Activated CD8-positive, alpha-beta memory T cell treated with anti-CD3 and anti-CD28 coated beads, Interleukin-2, amount 50 U/mL, for 24 hours (primary cell): ENCODE measurements around the gene FRMD4B.

Source experiments
- DNase-seq: peaks from one replicate; pipeline ENCODE4 v3.0.0-alpha.2; 2020; ENCODE audit errors: extremely low read depth

The FRMD4B gene

DNA sequence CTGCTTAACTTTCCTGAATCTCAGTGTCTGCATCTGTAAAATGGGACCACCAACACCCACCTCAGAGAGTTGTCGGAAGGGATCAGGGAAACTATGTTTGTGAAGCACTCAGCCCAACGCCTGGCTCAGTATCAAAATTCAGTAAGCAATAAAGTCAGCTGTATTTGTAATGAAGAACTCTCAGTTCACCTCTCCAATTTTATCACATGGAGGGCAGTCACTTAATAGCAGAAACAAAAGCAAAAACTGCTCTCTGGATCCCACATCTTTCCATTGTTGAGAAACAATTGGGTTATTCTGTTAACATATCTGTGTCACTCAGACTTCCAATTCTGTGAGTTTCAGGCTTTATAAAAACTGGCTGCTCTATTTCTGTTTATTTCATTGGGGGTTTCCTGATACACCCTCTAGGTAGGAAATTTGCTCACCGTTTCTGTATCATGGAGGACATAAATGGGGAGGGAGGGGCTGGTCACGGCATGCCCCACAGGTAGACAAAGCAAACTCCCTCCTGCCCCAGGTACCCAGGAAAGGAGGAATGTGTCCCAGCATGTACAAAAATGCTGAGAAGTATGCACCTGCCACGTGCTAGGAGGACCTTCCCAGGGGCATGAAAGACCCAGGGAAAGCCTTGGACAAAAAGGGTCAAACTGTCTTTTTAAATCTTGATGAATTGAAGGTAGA is 182.1 kb downstream of the FRMD4B start:
- DNase-seq, result no peak

DNA sequence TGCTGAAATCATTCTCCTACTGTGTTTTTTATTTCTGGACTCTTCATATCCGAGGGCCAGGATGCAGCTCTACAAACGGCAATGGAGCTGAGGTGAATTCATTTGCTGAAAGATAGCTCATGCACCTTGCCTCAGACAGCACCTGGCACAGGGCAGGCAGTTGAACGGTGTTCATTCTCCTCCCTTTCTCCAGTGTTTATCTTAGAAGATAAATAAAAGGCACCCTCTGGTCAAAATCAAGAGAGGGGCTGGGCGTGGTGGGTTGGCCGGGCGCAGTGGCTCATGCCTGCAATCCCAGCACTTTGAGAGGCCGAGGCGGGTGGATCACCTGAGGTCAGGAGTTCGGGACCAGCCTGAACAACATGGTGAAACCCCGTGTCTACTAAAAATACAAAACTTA is 184.2 kb downstream of the FRMD4B start:
- no peak for DNase-seq

DNA sequence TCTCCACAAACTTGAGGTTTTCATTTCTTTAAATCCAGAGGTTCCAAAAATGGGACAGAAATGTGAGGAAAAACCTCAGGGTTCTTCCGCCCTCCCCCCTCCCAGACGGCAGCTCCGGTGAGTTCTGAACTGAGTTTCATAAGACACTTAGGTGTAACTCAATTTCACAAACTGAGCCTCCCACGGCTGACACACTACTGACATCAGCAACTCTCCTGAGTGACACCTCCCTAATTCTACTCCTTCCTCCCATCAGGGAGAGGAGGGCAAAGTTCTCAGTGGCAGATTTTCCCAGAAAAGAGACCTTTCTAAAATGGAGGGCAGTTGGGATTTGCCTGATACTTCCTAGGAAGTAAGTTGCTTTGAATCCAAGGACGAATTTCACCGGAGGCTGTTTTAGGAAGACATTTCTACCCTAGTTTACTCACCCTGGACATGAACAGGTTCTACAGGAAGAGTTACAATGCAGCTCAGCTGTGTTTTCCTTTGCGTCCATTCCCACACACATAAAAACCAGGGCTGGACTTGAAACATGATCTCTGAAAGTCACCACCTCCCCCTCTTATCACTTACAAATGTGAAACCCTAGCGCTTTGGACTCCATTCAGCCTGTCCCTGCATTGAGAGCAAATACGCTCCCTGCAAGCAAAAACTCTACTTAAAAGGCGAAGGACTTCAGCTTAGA is 185.4 kb downstream of the FRMD4B start:
- DNase-seq, result no peak

DNA sequence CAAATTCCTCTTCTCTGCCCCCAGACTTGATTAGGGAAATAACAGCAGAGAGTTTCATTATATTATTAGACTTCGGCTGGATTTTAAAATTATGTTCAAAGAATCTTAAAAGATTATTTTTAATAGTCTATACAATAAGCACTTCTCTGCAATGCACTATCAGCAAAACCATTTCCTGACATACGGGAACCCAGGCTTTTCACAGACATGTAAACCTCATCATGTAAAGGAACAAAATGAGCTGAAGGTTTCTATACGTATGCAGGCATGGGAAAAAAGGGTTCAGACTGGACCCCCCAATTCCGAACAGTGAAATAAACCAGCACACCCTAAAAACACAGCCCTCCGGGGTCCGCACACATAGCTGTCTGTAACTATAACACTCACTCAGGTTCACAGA is 185.9 kb downstream of the FRMD4B start:
- no peak for DNase-seq

DNA sequence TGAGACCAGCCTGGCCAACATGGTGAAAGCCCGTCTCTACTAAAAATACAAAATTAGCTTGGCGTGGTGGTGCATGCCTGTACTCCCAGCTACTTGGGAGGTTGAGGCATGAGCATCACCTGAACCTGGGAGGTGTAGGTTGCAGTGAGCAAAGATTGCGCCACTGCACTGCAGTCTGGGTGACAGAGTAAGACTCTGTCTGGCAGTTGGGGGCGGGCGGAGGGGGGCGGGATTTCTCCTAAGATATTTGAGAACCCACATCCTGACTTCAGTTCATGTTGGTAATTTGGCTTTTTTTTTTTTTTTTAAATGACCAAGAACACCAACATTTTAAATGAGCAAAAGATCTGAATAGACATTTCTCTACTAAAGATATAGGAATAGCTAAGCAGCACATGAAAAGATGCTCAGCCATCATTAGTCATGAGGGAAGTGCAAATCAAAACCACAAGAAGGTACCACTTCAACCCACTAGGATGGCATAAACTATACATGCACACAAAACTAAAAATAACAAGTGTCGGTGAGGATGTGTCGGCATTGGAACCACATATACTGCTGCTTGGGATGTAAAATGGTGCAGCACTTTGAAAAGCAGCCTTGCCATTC is 187.9 kb downstream of the FRMD4B start:
- no peak for DNase-seq

DNA sequence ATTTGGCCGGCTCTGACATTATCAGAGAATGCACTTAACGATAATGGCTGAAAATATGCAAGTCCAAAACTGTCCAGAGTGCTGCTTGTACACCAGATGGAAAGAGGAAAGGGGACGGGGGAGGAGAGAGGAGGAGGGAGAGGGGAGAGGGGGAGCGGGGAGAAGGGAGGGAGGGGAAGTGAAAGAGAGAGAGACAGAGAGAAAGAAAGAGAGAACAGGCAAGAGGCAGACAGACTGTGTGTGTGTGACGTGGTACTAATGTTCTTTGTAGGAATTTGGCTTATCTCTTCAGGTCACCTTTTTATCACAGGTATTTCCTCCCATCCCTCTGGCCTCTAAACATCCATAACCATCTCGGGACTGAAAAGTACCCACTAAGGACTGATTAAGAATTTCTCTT is 188.4 kb downstream of the FRMD4B start:
- DNase-seq, result no peak

DNA sequence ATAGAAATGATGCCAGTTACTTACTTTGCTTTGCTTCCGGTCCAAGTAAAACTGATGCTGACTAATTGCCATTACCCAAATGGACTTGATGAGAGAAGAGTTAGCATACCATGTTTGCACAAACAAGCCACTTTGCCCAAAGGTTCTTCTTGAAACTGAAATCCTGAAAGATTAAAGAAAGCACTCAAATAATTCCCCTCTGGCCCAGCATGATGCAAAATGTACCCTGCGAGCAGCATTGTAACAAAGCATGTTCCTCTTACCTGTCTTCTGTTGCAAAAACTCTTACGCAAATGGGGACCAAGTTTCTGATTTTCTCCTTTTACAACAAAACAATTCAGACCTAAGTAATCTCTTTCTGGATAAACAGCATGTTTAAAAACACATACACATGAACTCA is 189.0 kb downstream of the FRMD4B start:
- DNase-seq, result no peak

DNA sequence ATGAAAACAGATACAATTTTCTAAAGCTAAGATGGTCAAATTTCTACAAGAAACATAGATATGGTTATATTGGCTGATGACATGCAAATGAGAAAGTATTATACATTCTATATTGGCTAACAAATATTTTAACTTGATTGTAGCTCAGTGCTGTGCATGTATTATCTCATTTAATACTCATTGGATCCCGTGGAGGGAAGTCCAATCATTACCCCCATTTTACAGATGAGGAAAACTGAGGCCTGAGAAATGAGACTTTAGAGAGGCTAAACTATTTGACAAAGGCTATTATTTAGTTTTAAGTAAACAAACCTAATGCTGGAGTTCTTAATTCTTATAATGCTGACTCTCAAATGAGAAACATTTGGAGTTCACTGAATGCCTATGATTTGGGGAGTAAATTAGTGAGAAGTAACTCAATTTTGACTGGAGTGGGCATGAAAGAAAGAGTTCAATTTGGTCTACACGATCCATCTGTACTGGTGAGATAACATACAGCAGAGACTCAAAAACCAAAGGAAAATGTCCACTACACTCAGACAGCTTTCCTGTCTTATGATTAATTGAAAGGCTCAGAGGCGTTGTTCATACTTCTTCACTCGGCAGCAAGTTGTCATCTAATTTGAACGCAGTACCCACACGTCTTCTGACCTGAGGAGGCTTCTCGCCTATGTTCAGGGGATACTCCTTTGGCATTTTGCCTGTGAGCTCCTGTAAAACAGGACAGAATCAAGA is 191.3 kb downstream of the FRMD4B start:
- no peak for DNase-seq

DNA sequence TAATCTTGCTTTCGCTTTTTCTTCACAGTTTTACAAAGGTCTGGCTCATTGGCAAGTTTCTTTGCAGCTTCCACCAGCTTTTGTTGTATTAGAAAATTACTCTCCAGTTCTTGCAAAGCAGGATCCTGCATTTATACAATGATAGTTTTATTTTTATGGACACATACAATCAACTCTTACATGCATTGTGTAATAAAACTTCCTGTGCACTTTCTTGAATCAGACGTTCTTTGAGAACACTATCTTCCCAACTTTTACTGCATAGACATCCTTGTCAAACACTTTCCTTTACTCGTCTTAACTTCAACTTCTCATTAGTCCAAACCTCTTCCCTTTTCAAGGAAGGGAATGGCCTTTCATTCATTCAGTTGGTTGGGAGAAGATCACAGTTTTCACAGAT is 192.1 kb downstream of the FRMD4B start:
- no peak for DNase-seq

DNA sequence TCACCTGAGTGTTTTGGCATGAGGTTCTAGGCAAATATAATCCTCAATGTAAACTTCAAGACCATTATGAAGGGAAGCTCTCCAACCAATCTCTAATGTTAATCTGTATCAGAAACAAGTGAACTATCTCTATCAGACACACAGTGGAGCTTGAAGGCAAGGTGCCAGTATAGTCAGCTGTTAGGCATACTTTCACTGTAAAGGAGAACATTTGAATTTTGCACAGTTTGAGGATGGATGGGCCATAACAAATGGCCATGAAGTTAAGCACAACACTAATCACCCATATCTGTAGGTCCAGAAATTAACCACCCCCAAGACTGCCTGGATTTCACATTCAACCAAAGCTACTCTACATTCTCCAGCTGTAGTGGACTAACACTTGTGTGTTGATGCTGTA is 194.4 kb downstream of the FRMD4B start:
- DNase-seq, result no peak

DNA sequence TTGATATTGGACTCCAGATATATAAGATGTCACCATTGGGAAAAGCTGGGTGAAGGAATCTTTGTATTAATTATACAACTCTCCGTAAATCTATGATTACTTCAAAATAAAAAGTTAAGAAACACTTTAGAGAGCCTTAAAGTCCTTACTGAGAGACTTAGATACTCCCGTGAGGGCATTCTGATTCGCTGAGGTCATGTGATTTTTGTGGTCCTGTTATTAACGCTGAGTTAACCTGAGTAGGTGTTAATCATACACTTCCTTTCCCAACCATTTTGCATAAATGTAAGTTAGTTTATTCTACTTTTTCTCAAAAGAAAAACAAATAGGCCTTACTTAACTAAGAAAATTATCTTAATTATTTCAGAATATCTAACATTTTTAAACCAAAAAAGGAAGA is 196.4 kb downstream of the FRMD4B start:
- no peak for DNase-seq

DNA sequence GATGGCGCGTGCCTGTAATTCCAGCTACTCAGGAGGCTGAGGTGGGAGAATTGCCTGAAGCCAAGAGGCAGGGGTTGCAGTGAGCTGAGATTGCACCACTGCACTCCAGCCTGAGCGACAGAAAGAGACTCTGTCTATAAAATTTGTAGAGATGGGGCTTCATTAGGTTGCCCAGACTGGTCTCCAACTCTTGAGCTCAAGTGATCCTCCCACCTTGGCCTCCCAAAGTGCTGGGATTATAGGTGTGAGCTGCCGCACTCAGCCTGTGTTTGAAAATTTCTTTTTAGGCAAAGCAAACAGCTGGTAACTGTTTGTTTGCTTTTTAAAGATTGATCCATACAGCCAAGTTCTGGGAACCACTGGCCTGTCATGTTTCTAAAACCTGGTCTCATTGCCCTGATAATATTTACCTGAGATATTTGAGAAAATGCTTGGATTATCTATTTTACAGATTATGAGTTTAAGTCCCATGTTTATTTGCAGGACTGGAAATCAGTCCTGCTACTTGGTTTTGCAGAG is 199.3 kb downstream of the FRMD4B start:
- no peak for DNase-seq

DNA sequence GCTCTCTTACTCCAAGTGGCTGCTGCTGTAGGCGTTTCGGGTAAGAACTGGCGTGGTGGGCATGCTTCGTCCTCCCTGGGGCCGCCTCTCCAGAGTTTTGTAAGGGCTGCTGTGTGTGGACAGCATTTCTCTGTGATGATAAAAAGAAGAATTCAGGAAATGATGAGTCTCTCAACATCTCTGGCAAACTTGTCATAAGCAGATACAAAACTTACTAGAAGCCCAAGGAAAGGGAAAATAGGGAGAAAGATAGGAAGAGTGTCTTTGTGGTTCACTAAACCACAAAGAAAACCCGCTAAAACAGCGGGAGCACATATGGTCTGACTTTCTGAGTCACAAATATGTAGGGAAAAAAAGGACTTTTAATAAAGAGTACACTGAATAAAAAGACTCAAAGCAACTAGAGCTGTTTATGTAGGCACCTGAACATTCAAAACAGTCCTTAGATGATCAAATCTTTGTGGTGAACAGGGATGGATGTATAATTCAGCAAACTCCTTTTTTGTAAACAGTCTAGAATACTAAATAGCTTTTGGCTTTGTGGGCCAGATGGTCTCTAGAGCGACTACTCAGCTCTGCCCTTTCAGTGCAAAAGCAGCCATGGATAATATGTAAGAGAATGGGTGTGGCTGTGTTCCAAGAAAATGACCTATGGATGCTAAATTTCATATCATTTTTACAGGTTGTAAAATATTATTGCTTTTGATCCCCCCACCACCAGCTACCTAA is 203.1 kb downstream of the FRMD4B start:
- no peak for DNase-seq

DNA sequence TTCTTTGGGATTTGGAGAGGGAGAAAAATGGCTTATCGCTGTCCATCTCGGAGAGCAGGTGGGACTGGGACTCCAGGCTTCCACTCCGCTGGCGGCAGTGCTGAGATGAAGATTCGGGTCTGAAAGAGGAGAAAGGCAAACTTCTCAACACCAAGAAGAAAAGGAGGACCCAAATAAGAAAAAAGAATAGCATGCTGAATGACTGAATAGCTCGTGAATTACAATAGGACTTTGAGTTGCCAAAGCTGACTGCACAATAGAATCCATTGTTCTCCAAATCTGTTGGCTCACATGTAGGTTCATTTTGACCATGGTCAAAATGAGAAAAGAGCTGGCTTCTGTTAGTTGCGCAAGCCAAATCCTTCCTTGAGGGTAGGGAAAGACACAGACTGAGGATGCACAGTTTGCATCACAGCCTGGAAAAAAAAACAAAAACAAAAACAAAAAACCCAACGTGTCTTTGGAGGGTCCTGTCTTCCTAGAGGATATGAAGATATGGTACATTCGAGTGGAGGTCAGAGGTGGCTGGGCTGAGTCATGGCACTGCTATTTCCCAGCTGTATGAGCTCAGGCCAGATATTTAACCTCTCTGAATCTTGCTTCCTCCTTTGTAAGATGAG is 204.2 kb downstream of the FRMD4B start:
- no peak for DNase-seq

DNA sequence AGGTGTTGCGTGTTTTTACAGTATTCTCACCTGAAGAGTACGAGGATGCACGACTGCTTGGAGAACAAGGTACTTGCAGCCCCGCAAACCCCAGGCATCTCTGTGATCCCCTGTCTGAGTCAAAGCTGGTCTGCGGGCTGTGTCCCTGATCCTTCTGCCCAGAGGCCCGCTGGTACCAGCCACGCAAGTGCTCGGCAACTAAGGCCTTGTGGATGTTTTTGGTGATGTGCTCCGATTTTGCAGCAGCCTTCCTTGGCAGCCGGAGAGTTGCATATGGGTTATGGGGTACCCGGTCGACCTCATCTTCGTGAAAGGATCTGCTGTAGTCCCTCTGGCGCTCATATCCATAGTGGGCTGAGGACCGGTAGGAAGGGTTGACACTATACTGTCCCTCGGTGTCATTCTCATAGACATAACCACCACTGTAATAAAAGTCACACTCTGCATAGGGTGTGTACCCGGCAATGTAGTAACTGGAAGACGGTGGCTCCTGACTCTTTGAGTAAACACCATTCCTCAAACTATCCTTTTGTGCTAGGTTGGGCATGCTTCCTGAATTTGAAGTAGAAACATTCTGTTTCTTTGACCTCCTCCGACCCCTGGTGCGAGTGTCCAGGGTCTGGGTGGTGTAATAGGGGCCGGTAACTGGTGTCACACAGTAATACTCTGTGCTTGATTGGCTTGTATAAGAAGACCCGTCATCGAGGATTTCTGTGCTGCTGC is 204.9 kb downstream of the FRMD4B start:
- DNase-seq, result no peak

DNA sequence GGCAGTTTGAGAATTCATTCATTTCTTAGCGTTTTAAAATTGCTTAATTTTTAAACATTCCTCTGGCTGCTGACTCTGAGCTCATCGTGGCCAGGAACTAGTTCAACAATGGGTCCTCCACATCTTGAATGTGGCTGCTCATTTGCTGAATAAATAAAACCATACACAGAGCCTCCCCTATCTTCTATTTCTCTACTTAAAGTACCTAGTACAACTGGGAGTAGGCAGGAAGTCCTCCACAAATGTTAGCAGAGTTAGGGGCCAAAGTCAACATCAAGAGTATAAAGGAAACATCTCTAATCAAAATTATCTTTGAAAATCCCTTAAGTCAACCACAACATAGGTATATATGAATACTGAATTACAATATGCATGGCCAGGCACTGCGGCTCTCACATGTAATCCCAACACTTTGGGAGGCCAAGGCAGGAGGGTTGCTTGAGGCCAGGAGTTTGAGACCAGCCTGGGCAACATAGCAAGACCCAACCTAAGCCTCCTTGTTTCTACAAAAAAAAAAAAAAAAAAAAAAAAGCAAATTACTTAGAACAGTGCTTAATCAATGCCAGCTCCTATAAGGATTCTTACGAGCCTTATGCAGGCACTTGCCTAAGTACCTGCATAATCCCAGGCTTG is 206.0 kb downstream of the FRMD4B start:
- no peak for DNase-seq

DNA sequence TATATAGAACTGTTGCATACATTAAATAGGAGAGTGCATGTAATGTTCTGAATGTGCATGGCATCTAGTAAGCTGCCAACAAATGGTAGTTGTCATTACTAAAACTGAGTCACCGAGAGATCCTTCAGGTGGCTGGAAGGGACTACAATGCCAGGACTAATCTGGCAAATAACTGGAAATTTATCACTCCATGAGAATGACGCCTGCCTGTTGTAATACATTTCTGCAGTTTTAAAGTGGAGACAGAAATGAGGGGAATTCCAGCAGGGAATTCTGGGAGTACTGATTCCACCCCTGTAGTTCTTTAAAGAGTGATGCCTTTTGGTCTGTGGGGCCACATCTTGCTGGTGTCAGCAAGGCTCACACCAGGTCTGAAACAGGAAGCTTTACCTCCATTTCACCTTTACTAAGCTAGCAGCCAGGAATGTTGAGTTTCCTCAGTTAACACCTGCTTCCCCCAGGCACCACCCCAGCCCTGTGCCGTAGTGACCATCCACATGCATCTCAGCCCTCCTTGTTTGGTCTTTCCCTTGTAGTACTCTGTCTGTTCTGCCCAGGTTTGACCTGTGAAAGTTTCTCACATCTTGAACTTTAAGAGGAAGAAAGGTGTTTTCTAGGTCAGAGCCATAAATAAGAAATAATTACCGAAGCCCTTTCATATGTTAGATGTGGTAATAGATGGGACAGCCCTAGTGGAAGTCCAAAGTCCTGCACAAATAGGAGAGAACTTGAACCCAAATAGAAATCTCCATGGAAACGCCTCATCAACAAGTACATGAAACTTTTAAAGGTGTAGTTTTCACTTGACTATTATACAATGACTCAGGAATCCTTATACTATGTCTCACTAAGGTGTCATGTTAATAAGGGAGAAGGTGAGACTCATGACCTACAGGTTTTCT is 206.8 kb downstream of the FRMD4B start:
- DNase-seq, result no peak

DNA sequence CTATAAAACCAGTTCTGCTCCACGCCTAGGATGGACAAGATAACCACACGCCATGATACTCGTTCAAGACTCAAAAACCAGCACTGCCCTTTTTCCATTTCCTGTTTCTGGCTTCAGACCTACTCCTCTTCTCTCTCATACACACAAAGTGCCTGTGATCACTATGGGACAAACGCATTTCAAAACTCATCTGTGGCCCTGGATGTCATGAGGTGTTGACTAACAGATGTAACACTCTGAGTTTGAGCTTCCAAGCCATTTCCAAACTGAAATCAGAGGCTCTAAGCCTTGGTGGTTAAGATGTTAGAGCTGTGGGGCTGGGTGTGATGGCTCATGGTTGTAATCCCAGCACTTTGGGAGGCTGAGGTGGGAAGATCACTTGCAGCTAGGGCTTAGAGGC is 207.8 kb downstream of the FRMD4B start:
- DNase-seq, result no peak
